ENCODE data around the gene CFB.

DNA sequence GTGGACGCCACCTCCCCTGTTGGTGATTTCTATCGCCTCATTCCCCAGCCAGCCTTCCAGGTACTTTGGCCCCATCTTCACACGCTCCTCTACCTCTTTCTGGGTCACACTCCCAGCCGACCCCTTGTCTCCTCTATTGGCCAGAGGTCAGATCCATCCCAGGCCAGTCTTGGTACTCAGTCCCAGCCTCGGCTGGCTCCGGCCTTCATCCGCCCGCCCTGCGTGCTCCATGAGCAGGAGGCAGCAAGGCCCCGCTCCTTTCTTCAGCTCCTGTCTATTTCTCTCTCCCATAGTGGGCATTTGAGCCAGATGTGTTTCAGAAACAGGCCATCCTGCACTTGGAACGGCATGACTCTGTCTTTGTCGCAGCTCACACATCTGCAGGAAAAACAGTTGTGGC, 15.7 kb downstream of the CFB start:
- no peak for TF ChIP-seq YY1 (IDR thresholded peaks at IDR 0.05; ENCODE audit: low read depth)
- no peak for TF ChIP-seq RAD21 (IDR thresholded peaks at IDR 0.05; ENCODE audit: low read depth)
- TF ChIP-seq CREB1 (IDR thresholded peaks at IDR 0.05; ENCODE audit: low read depth): no peak
